Ovary (tissue), 9 donors: ENCODE data around the gene PARK7. TPM values are rescaled to one million over a fixed set of nuclear protein-coding genes. Genes with fewer than 3 reads are reported as not detected.

Source experiments
- DNase-seq, 5 donors: peaks; one replicate each; pipeline ENCODE4 v3.0.0-alpha.2; 2019 to 2020
- H3K27ac ChIP-seq, 2 donors: fragments of 200-600 bp; one replicate each; pipeline versions ENCODE4 v1.5.1 to v1.8.0; 2019 to 2022
- H3K27me3 ChIP-seq: fragments of 200-600 bp; one replicate; pipeline ENCODE4 v1.8.0; 2022
- H3K36me3 ChIP-seq: fragments of 200-600 bp; sonication (generic); one replicate; pipeline ENCODE4 v1.5.1; 2019
- H3K4me1 ChIP-seq: one replicate; pipeline ENCODE4 v1.8.1; 2013; ENCODE audit warnings: mild to moderate bottlenecking, moderate library complexity; ENCODE audit not compliant: insufficient read depth
- H3K4me3 ChIP-seq: fragments of 200-600 bp; sonication (generic); one replicate; pipeline ENCODE4 v1.5.1; 2017
- H3K9me3 ChIP-seq, 2 donors: fragments of 200-600 bp in 1 of 2; sonication (generic) in 1 of 2; one replicate each; pipeline versions ENCODE4 v1.5.1 to v1.8.1; 2013 to 2019; ENCODE audit warnings: mild to moderate bottlenecking in 1 of 2, moderate library complexity in 1 of 2
- EP300 ChIP-seq: sonication (generic); formaldehyde crosslinking; IDR thresholded peaks from one replicate; pipeline ENCODE4 v1.6.1; 2017; ENCODE audit warnings: antibody characterized with exemption
- POLR2A ChIP-seq: fragments of 450-650 bp; IDR thresholded peaks from one replicate; pipeline ENCODE4 v1.6.1; 2017; ENCODE audit warnings: antibody characterized with exemption, mild to moderate bottlenecking, moderate library complexity
- WGBS, 3 donors: extraction: QIAGEN DNeasy Blood & Tissue Kit in 1 of 3; methylation state at CpG; one replicate each; pipeline versions ENCODE4 v1.1.5 to v1.1.7; 2013 to 2017; 5-methylcytosine and 5-hydroxymethylcytosine counted together
- intact Hi-C, 4 donors: fragments of 100-400 bp; cut with DNase I; formaldehyde crosslinking; loops; one replicate each; pipeline versions ENCODE4 v1.11.0 to v1.15.1; 2022 to 2023
- polyA plus RNA-seq, 2 donors: library from polyadenylated mRNA; stranded (reverse); fragments of 200-250 nt in 1 of 2; fragments of 350-450 nt in 1 of 2; fragmentation: Illumina TruSeq in 1 of 2; extraction: RNeasy Lipid Tissue Mini Kit (QIAGEN cat#74804) in 1 of 2; gene quantifications; one replicate each; pipeline ENCODE4 v1.2.3, GENCODE V29; 2013 to 2014
- small RNA-seq: library from RNA; depleted of rRNA; stranded (forward); fragments of <200 nt; gene quantifications from one replicate; pipeline ENCODE3, GENCODE V24; 2016
- total RNA-seq, 7 donors: library from RNA; depleted of rRNA in 2 of 7; stranded (reverse); fragments of >200 nt in 2 of 7; fragmentation: NEBNext Ultra II Directional in 3 of 7; extraction: Animal tissue kit (Norgen Biotek cat#: 25700) in 3 of 7; gene quantifications; one replicate each; pipeline versions ENCODE4 v1.1.0 to v1.2.4, GENCODE V29; 2016 to 2023
- TF ChIP-seq, protein P1 (sequence below), 3 donors: fragments of 450-650 bp in 2 of 3; fragments of 200-600 bp in 1 of 3; IDR thresholded peaks; one replicate each; pipeline versions ENCODE4 v1.5.1 to v1.8.0; 2016 to 2022; ENCODE audit warnings: antibody characterized with exemption in 3 of 3, mild to moderate bottlenecking in 1 of 3
- donor health status: DM: no; HTN: no; CAD: no; lungs with moderate emphysema.
- donor health status: DM: no; HTN: no; CAD: no.
- donor health status: Bipolar disorder and iron deficiency.
- donor health status: DM: yes; HTN: yes; CAD: no.
- donor health status: DM: no; HTN: no; CAD: no.
- donor health status: DM: yes; HTN: yes; CAD: no.

PARK7 gene
- total and polyA plus RNA-seq, 9 donors, result 159 to 438 (median 248) TPM

DNA sequence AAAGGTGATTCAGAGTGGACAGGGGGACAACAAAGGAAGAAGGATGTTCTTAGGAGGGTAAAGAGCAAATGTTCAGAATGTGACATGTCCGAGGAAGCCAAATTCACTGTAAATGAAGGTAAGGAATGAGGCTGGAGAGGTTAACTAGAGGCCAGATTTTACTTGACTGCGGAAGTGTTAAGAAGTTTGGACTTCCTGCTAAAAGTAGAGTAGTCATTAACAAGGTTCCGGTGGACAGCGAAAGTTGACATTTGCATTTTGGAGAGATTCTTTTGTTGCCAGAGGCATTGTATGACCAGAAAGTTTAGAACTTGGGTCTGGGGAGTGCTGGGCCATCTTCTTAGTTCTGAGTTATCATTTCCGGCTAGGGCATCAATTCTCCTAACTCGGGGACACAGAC, 71.8 kb downstream of the PARK7 start:
- Histone ChIP-seq H3K9me3 (no peaks in the 10 kb centered on the region), H3K36me3 (no peaks in the 10 kb centered on the region), H3K27ac (no peak overlapping the region), H3K4me3 (no peak overlapping the region), H3K4me1 (no peaks in the 10 kb centered on the region), H3K27me3 (no peaks in the 10 kb centered on the region)
- intact Hi-C loops, result loop anchor here (5.0 to 10.0 kb wide), 6 partner anchors 51 to 279 kb away; no protein-coding TSS in a partner anchor
- no peak for DNase-seq
- 93 to 96% (median 94%) methylated on average over 6 of the region's 6 CpGs for WGBS, 3 donors
- TF ChIP-seq, protein P1, sequence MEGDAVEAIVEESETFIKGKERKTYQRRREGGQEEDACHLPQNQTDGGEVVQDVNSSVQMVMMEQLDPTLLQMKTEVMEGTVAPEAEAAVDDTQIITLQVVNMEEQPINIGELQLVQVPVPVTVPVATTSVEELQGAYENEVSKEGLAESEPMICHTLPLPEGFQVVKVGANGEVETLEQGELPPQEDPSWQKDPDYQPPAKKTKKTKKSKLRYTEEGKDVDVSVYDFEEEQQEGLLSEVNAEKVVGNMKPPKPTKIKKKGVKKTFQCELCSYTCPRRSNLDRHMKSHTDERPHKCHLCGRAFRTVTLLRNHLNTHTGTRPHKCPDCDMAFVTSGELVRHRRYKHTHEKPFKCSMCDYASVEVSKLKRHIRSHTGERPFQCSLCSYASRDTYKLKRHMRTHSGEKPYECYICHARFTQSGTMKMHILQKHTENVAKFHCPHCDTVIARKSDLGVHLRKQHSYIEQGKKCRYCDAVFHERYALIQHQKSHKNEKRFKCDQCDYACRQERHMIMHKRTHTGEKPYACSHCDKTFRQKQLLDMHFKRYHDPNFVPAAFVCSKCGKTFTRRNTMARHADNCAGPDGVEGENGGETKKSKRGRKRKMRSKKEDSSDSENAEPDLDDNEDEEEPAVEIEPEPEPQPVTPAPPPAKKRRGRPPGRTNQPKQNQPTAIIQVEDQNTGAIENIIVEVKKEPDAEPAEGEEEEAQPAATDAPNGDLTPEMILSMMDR (IDR thresholded peaks at IDR 0.05), result no peak
- TF ChIP-seq EP300 (no peak), POLR2A (no peak)

Small RNAs within 50 kb of the gene (small RNA-seq; reads per million reads assigned to genes)
- gene RF00019, result not detected

Other genes with a start within 250 kb of the PARK7 start
- gene VAMP3, start 190.4 kb upstream of the PARK7 start, total RNA-seq, result 100 to 1,000 TPM in 1 of 7 donors, 10 to 100 TPM in 6; 50.4 to 104 (median 93.5) TPM
- gene VAMP3, start 190.4 kb upstream of the PARK7 start, polyA plus RNA-seq, result 100 to 1,000 TPM in 1 of 2 donors, 10 to 100 TPM in 1; 60.5 to 220 TPM
- gene PER3, start 177.4 kb upstream of the PARK7 start, total RNA-seq, result 10 to 100 TPM; 11.9 to 49.8 (median 32.6) TPM
- 10 to 100 TPM; 17.7 to 18.1 TPM for gene PER3, start 177.4 kb upstream of the PARK7 start, polyA plus RNA-seq
- not detected for gene UTS2, start 108.6 kb upstream of the PARK7 start, total RNA-seq
- under 1 TPM; 0.04 to 0.55 TPM for gene UTS2, start 108.6 kb upstream of the PARK7 start, polyA plus RNA-seq
- under 1 TPM in 1 of 7 donors, not detected in 6; 0.08 TPM for gene TNFRSF9, start 20.9 kb upstream of the PARK7 start, total RNA-seq
- under 1 TPM; 0.05 to 0.10 TPM for gene TNFRSF9, start 20.9 kb upstream of the PARK7 start, polyA plus RNA-seq
- 100 to 1,000 TPM in 5 of 7 donors, 10 to 100 TPM in 2; 61.3 to 256 (median 110) TPM for gene ERRFI1, start 64.6 kb downstream of the PARK7 start, total RNA-seq
- gene ERRFI1, start 64.6 kb downstream of the PARK7 start, polyA plus RNA-seq, result 10 to 100 TPM; 72.2 to 94.1 TPM